Heart right ventricle (tissue), 16 donors: ENCODE data around the gene TMIGD3. TPM values are rescaled to one million over a fixed set of nuclear protein-coding genes. Genes with fewer than 3 reads are reported as not detected.
A peak's percentile ranks its signal among the peaks of the same experiment; 100 is the strongest.

Experiments
- ATAC-seq, 8 donors: fragments of 200-7000 bp; cut with Tn5 transposase; one replicate each; pipeline ENCODE4 v1.9.1; 2020; ENCODE audit warnings: mild to moderate bottlenecking in 8 of 8, moderate library complexity in 8 of 8, moderate number of reproducible peaks in 1 of 8
- DNase-seq, 2 donors: peaks; one replicate each; pipeline ENCODE4 v3.0.0-alpha.2; 2020
- H3K27ac ChIP-seq, 10 donors: fragments of 200-600 bp; sonication (generic) in 2 of 10; one replicate each; pipeline versions ENCODE4 v1.5.0 to v1.8.0; 2020 to 2022; ENCODE audit warnings: mild to moderate bottlenecking in 3 of 10
- H3K27me3 ChIP-seq, 7 donors: fragments of 200-600 bp; one replicate each; pipeline ENCODE4 v1.8.0; 2021 to 2022; ENCODE audit warnings: mild to moderate bottlenecking in 2 of 7
- H3K36me3 ChIP-seq, 9 donors: fragments of 200-600 bp; sonication (generic) in 1 of 9; one replicate each; pipeline versions ENCODE4 v1.5.0 to v1.8.0; 2020 to 2022; ENCODE audit warnings: mild to moderate bottlenecking in 2 of 9
- H3K4me1 ChIP-seq, 9 donors: fragments of 200-600 bp; sonication (generic) in 1 of 9; one replicate each; pipeline versions ENCODE4 v1.5.0 to v1.8.0; 2020 to 2022; ENCODE audit warnings: mild to moderate bottlenecking in 4 of 9
- H3K4me3 ChIP-seq, 10 donors: fragments of 200-600 bp; sonication (generic) in 2 of 10; one replicate each; pipeline versions ENCODE4 v1.5.0 to v1.8.0; 2020 to 2022; ENCODE audit warnings: mild to moderate bottlenecking in 7 of 10, moderate library complexity in 2 of 10
- H3K9me3 ChIP-seq, 11 donors: fragments of 200-600 bp in 10 of 11; sonication (generic) in 2 of 11; one replicate each; pipeline versions ENCODE4 v1.5.0 to v1.8.0; 2013 to 2022; ENCODE audit warnings: mild to moderate bottlenecking in 2 of 11, control low read depth in 1 of 11, moderate library complexity in 1 of 11
- CTCF ChIP-seq, 9 donors: fragments of 200-600 bp; sonication (generic) in 2 of 9; IDR thresholded peaks; one replicate each; pipeline versions ENCODE4 v1.5.0 to v1.8.0; 2021 to 2022; ENCODE audit warnings: antibody characterized with exemption in 9 of 9, mild to moderate bottlenecking in 5 of 9, moderate library complexity in 1 of 9
- WGBS, 2 donors: extraction: QIAGEN DNeasy Blood & Tissue Kit; methylation state at CpG; one replicate each; pipeline ENCODE4 v1.1.7; 2013; ENCODE audit warnings: inconsistent platforms in 1 of 2; 5-methylcytosine and 5-hydroxymethylcytosine counted together
- intact Hi-C, 10 donors: fragments of 100-400 bp; cut with DNase I; formaldehyde crosslinking; loops; one replicate each; pipeline versions ENCODE4 v1.11.1 to v1.14.2; 2022
- polyA plus RNA-seq, 2 donors: library from polyadenylated mRNA; stranded (reverse); fragments of 200-250 nt; gene quantifications; one replicate each; pipeline ENCODE4 v1.2.3, GENCODE V29; 2013
- total RNA-seq, 10 donors: library from RNA; stranded (reverse); fragmentation: NEBNext Ultra II Directional in 3 of 10; extraction: Animal tissue kit (Norgen Biotek cat#: 25700) in 3 of 10; gene quantifications; one replicate each; pipeline versions ENCODE4 v1.2.1 to v1.2.4, GENCODE V29; 2021 to 2023
- donor health status: Arrhythmogenic right ventricular cardiomyopathy.
- donor health status: ischemic (EF 13 %, LVEDD 7.1; RV severe dilation, severe dysfunction).
- donor health status: healthy with polysubstance abuse.
- donor health status: DM: no; HTN: yes; CAD: no.
- donor health status: DM: no; HTN: no; CAD: no.
- donor health status: ischemic (EF 25% LVEDD 6.9; RV normal size, moderate dysfunction).
- donor health status: ischemic (EF 25% LVEDD 5.7; RV mildly dilated, moderate dysfunction).
- donor health status: healthy.
- donor health status: DM: yes; HTN: yes; CAD: no.
- donor health status: Ischemic cardiomyopathy.
- donor health status: ischemic (EF 35%, LVEDD 5.7; RV mildly dilated, moderate dysfunction).
- donor health status: nonischemic (EF 11% LVEDD 7.7; RV severe dilation, severe dysfunction).
- donor health status: DM: yes; HTN: yes; CAD: no.
- donor health status: PGD.
- donor health status: ischemic (EF 29% LVEDD 5.4; RV normal size, mild dysfunction).
- donor health status: nonischemic (EF 23%, LVEDD 6.1; RV moderate dilation, normal function).

The TMIGD3 gene
- total and polyA plus RNA-seq, 12 donors, result 0.43 to 6.2 (median 1.4) TPM; not detected in 5

- no peak overlapping the region for H3K4me3 ChIP-seq
- intact Hi-C loops, result loop anchor here in 1 of 10 donors (10.0 kb wide), 1 partner anchor 894 kb away; no protein-coding TSS in a partner anchor
- peak overlapping the region in 5 of 10 donors; percentile 3 to 93 (median 11) for H3K27ac ChIP-seq
- ATAC-seq (no peak), DNase-seq (no peak)
- H3K36me3 ChIP-seq, result peaks cover 0 to 71% (median 21%) of the 10 kb centered on the region in 9 donors
- peaks cover 2 to 58% (median 31%) of the 10 kb centered on the region in 9 donors for H3K4me1 ChIP-seq
- TF ChIP-seq CTCF (IDR thresholded peaks at IDR 0.05), result no peak
- H3K27me3 ChIP-seq, result no peaks in the 10 kb centered on the region
- 90% methylated on average over 5 of the region's 5 CpGs for WGBS, 2 donors
- H3K9me3 ChIP-seq, result no peaks in the 10 kb centered on the region
Measured at GRCh38 chr1:111470596-111470995, 32.8 kb downstream of the TMIGD3 start.

- TF ChIP-seq CTCF (IDR thresholded peaks at IDR 0.05), result no peak
- H3K4me3 ChIP-seq, result no peak overlapping the region
- H3K27ac ChIP-seq, result peak overlapping the region in 1 of 10 donors; percentile 93
- DNase-seq (no peak), ATAC-seq (no peak)
- no peaks in the 10 kb centered on the region for H3K9me3 ChIP-seq
- peaks cover 2 to 48% (median 22%) of the 10 kb centered on the region in 9 donors for H3K4me1 ChIP-seq
- H3K27me3 ChIP-seq, result no peaks in the 10 kb centered on the region
- H3K36me3 ChIP-seq, result peaks cover 0 to 81% (median 21%) of the 10 kb centered on the region in 9 donors
- intact Hi-C loops, result no loop called here
Measured at GRCh38 chr1:111469539-111469938, 33.9 kb downstream of the TMIGD3 start.

- Histone ChIP-seq H3K27ac (peak overlapping the region in 3 of 10 donors; percentile 16 to 68 (median 63)), H3K4me1 (peaks cover 0 to 39% (median 13%) of the 10 kb centered on the region in 9 donors), H3K27me3 (no peaks in the 10 kb centered on the region), H3K36me3 (peaks cover 0 to 89% (median 21%) of the 10 kb centered on the region in 9 donors), H3K9me3 (no peaks in the 10 kb centered on the region), H3K4me3 (no peak overlapping the region)
- no peak for TF ChIP-seq CTCF (IDR thresholded peaks at IDR 0.05)
- intact Hi-C loops, result no loop called here
- DNase-seq (no peak), ATAC-seq (no peak)
Measured at GRCh38 chr1:111468717-111469100, 34.7 kb downstream of the TMIGD3 start.

GRCh38 chr1:111467865-111468716 is 35.3 kb downstream of the TMIGD3 start:
- Histone ChIP-seq H3K4me1 (peaks cover 0 to 37% (median 7%) of the 10 kb centered on the region in 9 donors), H3K27ac (peak overlapping the region in 7 of 10 donors; percentile 16 to 68 (median 41)), H3K4me3 (no peak overlapping the region), H3K9me3 (no peaks in the 10 kb centered on the region), H3K27me3 (no peaks in the 10 kb centered on the region), H3K36me3 (peaks cover 0 to 94% (median 21%) of the 10 kb centered on the region in 9 donors)
- 72 to 83% methylated on average over 2 of the region's 2 CpGs for WGBS, 2 donors
- DNase-seq (no peak), ATAC-seq (peak in 4 of 8 donors; percentile 24 to 58 (median 36))
- intact Hi-C loops, result no loop called here
- no peak for TF ChIP-seq CTCF (IDR thresholded peaks at IDR 0.05)
